Bronchial epithelial cell (primary cell): ENCODE results near the gene ACADSB. TPM values are rescaled to one million over a fixed set of nuclear protein-coding genes. Genes with fewer than 3 reads are reported as not detected.

Experiments
- DNase-seq: peaks from one replicate; pipeline ENCODE4 v3.0.0-alpha.2; 2010; ENCODE audit warnings: low read depth
- FAIRE-seq: peaks from 2 replicates; lab custom pipeline; 2011; peaks lifted over from hg19 to GRCh38; lab: Jason Lieb, UNC
- H3K27me3 ChIP-seq: 2 replicates; pipeline ENCODE4 v1.5.1; 2011; ENCODE audit warnings: low read length; ENCODE audit not compliant: control insufficient read depth, insufficient read depth
- H3K36me3 ChIP-seq: 2 replicates; pipeline ENCODE4 v1.5.1; 2011; ENCODE audit warnings: low read length; ENCODE audit not compliant: control insufficient read depth, insufficient read depth
- H3K4me3 ChIP-seq: 2 replicates; pipeline ENCODE4 v1.5.1; 2011; ENCODE audit warnings: mild to moderate bottlenecking, low read depth, low read length, control low read depth
- CTCF ChIP-seq: IDR thresholded peaks from 2 replicates; pipeline ENCODE4 v1.5.1; 2011; ENCODE audit warnings: mild to moderate bottlenecking, moderate library complexity, low read length, control low read depth, inconsistent platforms; ENCODE audit not compliant: insufficient read depth, severe bottlenecking
- total RNA-seq: library from RNA; depleted of rRNA; stranded (reverse); fragments of >200 nt; gene quantifications from 2 replicates; pipeline ENCODE4 v1.2.1, GENCODE V29; 2014

ACADSB gene
- total RNA-seq, 1 donor from 2014 or later = 3.4 TPM

GRCh38 chr10:123044391-123044790, 35.6 kb downstream of the ACADSB start:
- peak; percentile 43 for DNase-seq
- FAIRE-seq = no peak
- peak; percentile 28 for TF ChIP-seq CTCF

GRCh38 chr10:123045961-123046731, 37.3 kb downstream of the ACADSB start:
- Histone ChIP-seq H3K36me3 (no peaks in the 10 kb centered on the region), H3K4me3 (no peak overlapping the region), H3K27me3 (no peaks in the 10 kb centered on the region)
- no peak for DNase-seq
- no peak for TF ChIP-seq CTCF
- FAIRE-seq = no peak

More at GRCh38 chr10:123044391-123044790, 35.6 kb downstream of the ACADSB start:
- no peaks in the 10 kb centered on the region for H3K36me3 ChIP-seq
- no peaks in the 10 kb centered on the region for H3K27me3 ChIP-seq
- H3K4me3 ChIP-seq = no peak overlapping the region

- Histone ChIP-seq H3K4me3 (no peak overlapping the region), H3K27me3 (no peaks in the 10 kb centered on the region), H3K36me3 (no peaks in the 10 kb centered on the region)
- FAIRE-seq (no peak), DNase-seq (no peak)
- no peak for TF ChIP-seq CTCF
Measured at GRCh38 chr10:123057968-123058367, 49.2 kb downstream of the ACADSB start.

- DNase-seq (no peak), FAIRE-seq (no peak)
- no peaks in the 10 kb centered on the region for H3K36me3 ChIP-seq
- H3K27me3 ChIP-seq = no peaks in the 10 kb centered on the region
- no peak for TF ChIP-seq CTCF
- H3K4me3 ChIP-seq = no peak overlapping the region
Measured at GRCh38 chr10:123061865-123062264, 53.1 kb downstream of the ACADSB start.

- Histone ChIP-seq H3K36me3 (no peaks in the 10 kb centered on the region), H3K4me3 (no peak overlapping the region), H3K27me3 (no peaks in the 10 kb centered on the region)
- no peak for TF ChIP-seq CTCF
- FAIRE-seq (no peak), DNase-seq (no peak)
Measured at GRCh38 chr10:123062726-123063125, 53.9 kb downstream of the ACADSB start.
